NCI-H2196 treated with DMSO at 0.1 percent for 48 hours (cell line): ENCODE data around the gene FREY1.

Experiments used
- DNase-seq: peaks from one replicate; lab custom pipeline; 2025; ENCODE audit not compliant: unreplicated experiment; lab: John Stamatoyannopoulos, UW

The FREY1 gene

GRCh38 chr11:45895553-45896259 is 11.4 kb downstream of the FREY1 start:
- no peak for DNase-seq

GRCh38 chr11:45894555-45895247 is 12.4 kb downstream of the FREY1 start:
- DNase-seq = no peak

GRCh38 chr11:45892856-45893255 is 14.2 kb downstream of the FREY1 start:
- no peak for DNase-seq

- no peak for DNase-seq
These were observed 16.1 kb downstream of the FREY1 start for GRCh38 chr11:45890886-45891550.

- no peak for DNase-seq
These were observed 17.1 kb downstream of the FREY1 start for GRCh38 chr11:45889966-45890365.

GRCh38 chr11:45889555-45889954 is 17.5 kb downstream of the FREY1 start:
- no peak for DNase-seq

GRCh38 chr11:45887587-45887986 is 19.5 kb downstream of the FREY1 start:
- no peak for DNase-seq

- DNase-seq = no peak
These were observed 20.1 kb downstream of the FREY1 start for GRCh38 chr11:45886816-45887520.

GRCh38 chr11:45885921-45886721 is 20.9 kb downstream of the FREY1 start:
- no peak for DNase-seq

- DNase-seq = peak; percentile 66
These were observed 21.7 kb downstream of the FREY1 start, which contains the start of gene MAPK8IP1 for GRCh38 chr11:45885274-45885920. MAPK8IP1 (plus strand) TSS chr11:45885651; CDS start chr11:45885821, 170 bp downstream.

GRCh38 chr11:45884596-45885185 is 22.4 kb downstream of the FREY1 start:
- no peak for DNase-seq

GRCh38 chr11:45881708-45882368 is 25.2 kb downstream of the FREY1 start:
- no peak for DNase-seq

- no peak for DNase-seq
These were observed 26.1 kb downstream of the FREY1 start for GRCh38 chr11:45880772-45881570.

- no peak for DNase-seq
These were observed 27.0 kb downstream of the FREY1 start for GRCh38 chr11:45879803-45880686.

- no peak for DNase-seq
These were observed 29.2 kb downstream of the FREY1 start for GRCh38 chr11:45877845-45878244.

GRCh38 chr11:45877221-45877620 is 29.9 kb downstream of the FREY1 start:
- no peak for DNase-seq

GRCh38 chr11:45876401-45876800 is 30.7 kb downstream of the FREY1 start:
- no peak for DNase-seq
